Activated T-helper 17 cell treated with anti-CD3 and anti-CD28 coated beads, Interleukin-2, amount 50 U/mL, for 72 hours (primary cell): ENCODE results near the gene UPK3A. TPM values are rescaled to one million over a fixed set of nuclear protein-coding genes. Genes with fewer than 3 reads are reported as not detected.
A peak's percentile ranks its signal among the peaks of the same experiment; 100 is the strongest.
"Not testable (repeated sequence)": the region's sequence is repeated elsewhere in the genome, so short reads cannot be mapped to it uniquely, and the experiment has no call there.

ENCODE experiments used
- ATAC-seq: fragments of 150-1000 bp; cut with Tn5 transposase; replicated peaks from 2 replicates; pipeline ENCODE4 v1.10.0; 2021; ENCODE audit warnings: mild to moderate bottlenecking, moderate library complexity
- H3K27ac Mint-ChIP-seq: one replicate; pipeline ENCODE4 v1.8.0; 2022; ENCODE audit warnings: mixed read lengths
- H3K27me3 Mint-ChIP-seq: one replicate; pipeline ENCODE4 v1.8.0; 2022; ENCODE audit warnings: mixed read lengths
- H3K36me3 Mint-ChIP-seq: one replicate; pipeline ENCODE4 v1.8.0; 2022; ENCODE audit warnings: low read depth, mild to moderate bottlenecking, mixed read lengths
- H3K4me1 Mint-ChIP-seq: one replicate; pipeline ENCODE4 v1.8.0; 2022; ENCODE audit warnings: mixed read lengths
- H3K4me3 Mint-ChIP-seq: one replicate; pipeline ENCODE4 v1.8.0; 2022; ENCODE audit warnings: mild to moderate bottlenecking, mixed read lengths
- H3K9me3 Mint-ChIP-seq: one replicate; pipeline ENCODE4 v1.8.0; 2022; ENCODE audit warnings: mixed read lengths
- total RNA-seq, 2 donors: library from RNA; stranded (reverse); gene quantifications; one replicate each; pipeline ENCODE4 v1.2.3, GENCODE V29; 2022

The UPK3A gene
- total RNA-seq, 2 donors from 2014 or later: not detected

DNA sequence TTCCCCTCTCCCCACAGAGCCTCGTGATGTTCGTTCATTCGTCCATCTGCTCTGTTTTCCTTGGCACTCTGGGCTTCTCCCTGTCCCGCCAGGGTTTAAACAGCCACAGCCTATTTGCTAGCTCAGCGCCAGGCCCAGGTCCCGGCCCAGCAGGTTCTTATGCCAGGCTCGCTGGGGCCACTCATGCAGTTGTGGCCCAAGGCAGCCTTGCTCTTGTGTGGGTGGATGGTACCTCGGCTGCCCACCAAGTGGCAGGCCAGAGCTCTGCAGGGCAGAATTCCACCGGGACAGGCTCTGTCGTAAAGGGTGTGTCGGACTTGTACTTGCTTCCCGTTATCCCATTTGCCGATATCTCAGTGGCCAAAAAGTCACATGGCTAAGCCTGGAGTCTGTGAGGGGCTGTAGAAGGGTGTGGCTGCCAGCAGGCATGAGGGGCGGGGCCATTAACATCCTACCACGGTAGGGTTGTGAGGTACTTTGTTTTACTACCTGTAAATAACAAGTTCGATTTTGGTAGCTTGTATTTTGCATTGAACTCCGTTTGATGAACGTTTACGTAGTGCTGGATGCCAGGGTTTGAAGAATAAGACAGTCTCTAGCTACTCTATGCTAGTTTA, 32.9 kb downstream of the UPK3A start:
- ATAC-seq: no peak
- Mint-ChIP-seq H3K4me1 (peaks cover 41% of the 10 kb centered on the region), H3K4me3 (peak overlapping the region; percentile 80), H3K36me3 (peaks cover 38% of the 10 kb centered on the region), H3K27me3 (no peaks in the 10 kb centered on the region), H3K27ac (peak overlapping the region; percentile 98), H3K9me3 (no peaks in the 10 kb centered on the region)

DNA sequence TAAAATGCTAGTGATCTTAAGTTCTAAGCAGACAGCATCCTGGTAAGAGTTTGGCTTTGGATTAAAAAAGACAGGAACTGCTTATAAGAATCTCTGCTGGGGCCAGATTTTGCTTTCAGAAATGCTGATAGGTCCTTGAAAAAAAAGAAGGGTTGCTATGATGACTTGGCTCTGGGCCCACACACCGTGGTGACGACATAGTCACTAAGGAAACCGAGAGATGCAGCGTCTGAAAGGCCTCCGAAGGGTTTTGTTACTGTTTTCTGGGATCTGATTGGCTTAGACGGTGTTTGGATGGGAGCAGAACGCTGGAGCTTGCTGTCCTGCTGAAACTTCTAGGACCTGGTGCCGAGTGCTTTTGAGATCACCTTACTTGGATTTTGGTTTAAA, 33.4 kb downstream of the UPK3A start:
- H3K27me3 Mint-ChIP-seq: no peaks in the 10 kb centered on the region
- peak; percentile 82 for ATAC-seq
- no peaks in the 10 kb centered on the region for H3K9me3 Mint-ChIP-seq
- peak overlapping the region; percentile 98 for H3K27ac Mint-ChIP-seq
- H3K4me1 Mint-ChIP-seq: peaks cover 41% of the 10 kb centered on the region
- H3K4me3 Mint-ChIP-seq: peak overlapping the region; percentile 80
- H3K36me3 Mint-ChIP-seq: peaks cover 43% of the 10 kb centered on the region

DNA sequence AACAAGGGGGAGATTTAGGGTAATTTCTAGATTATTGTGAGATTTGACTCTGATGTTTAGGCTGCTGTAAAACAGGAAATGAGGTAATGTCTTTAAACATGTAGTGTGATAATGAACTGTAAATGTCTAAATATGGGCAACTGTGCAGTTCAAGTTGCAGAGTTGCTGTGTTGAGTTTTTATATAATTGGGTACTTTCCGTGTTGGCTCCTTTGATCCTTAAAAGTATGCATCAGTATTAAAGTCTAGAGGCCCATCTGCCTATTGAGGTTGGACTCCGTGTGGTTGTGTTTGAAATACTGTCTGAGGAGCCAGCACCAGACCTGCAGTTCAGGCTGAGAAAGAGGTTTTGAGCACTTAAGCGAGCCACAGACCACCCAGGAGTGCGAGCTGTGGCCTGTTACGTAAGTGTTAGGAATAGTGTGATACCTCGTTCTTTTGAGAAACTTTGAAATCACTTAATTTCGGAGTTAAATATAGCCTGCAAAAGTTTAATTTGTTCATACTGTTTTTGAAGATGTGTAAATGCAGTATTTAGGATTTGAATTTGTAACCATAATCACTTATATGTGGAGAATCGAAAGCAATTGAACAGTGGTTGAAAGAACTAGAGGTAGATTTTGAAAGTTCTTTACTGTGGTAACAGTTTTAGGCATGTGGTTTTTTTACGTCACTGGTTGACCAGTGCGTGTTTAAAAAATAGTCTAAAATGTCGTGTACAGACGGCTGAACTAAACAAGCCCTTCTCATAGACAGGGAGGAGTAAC, 34.0 kb downstream of the UPK3A start:
- Mint-ChIP-seq H3K4me1 (peaks cover 42% of the 10 kb centered on the region), H3K27me3 (no peaks in the 10 kb centered on the region), H3K27ac (peak overlapping the region; percentile 98)

DNA sequence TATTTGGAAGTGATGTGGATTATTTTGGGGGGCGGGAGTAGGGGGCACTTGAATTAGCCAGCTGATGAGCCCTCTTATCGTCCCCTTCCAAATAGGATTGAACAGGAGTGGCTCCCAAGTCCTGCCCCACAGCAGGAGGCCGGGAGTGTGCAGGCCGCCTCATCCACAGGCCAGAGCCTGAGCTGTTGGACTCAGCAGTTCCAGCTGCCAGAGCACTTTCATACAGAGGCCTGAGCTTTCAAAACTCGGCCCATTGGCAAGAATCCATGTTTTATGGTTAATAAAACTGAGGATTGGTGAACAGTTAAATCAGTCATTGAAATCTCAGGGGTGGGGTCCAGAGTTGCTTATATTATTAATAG, 34.6 kb downstream of the UPK3A start:
- ATAC-seq: peak; percentile 4
- peaks cover 42% of the 10 kb centered on the region for H3K4me1 Mint-ChIP-seq
- H3K27me3 Mint-ChIP-seq: no peaks in the 10 kb centered on the region
- no peaks in the 10 kb centered on the region for H3K9me3 Mint-ChIP-seq
- peaks cover 54% of the 10 kb centered on the region for H3K36me3 Mint-ChIP-seq
- H3K27ac Mint-ChIP-seq: peak overlapping the region; percentile 98
- H3K4me3 Mint-ChIP-seq: peak overlapping the region; percentile 80

More for the DNA sequence above, 34.0 kb downstream of the UPK3A start:
- H3K4me3 Mint-ChIP-seq: peak overlapping the region; percentile 80
- peak; percentile 65 for ATAC-seq
- peaks cover 48% of the 10 kb centered on the region for H3K36me3 Mint-ChIP-seq
- no peaks in the 10 kb centered on the region for H3K9me3 Mint-ChIP-seq

DNA sequence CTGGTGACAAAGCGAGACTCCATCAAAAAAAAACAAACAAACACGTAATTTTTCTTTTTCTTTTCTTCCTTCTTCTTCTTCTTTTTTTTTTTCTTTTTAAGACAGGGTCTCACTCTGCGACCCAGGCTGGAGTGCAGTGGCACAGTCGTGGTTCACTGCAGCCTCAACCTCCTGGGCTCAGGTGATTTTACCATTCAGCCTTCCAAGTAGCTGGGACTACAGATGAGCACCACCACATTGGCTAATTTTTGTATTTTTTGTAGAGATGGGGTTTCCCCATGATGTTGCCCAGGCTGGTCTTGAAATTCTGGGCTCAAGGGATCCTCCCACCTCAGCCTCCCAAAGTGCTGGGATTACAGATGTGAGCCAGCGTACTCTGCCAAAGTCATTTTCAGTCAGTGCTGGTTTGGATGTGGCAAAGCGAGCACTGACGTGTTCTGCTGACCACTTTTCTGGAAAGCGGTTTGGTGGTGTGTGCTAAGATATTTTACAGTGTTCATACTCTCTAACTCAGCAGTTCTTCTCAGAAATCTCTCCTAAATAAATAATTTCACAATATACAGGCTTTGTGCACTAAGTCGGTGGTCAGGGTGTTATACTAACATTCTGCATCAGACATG, 35.7 kb downstream of the UPK3A start:
- ATAC-seq: peak; percentile 16
- Mint-ChIP-seq H3K9me3 (no peaks in the 10 kb centered on the region), H3K36me3 (peaks cover 66% of the 10 kb centered on the region), H3K27ac (peak overlapping the region; percentile 98), H3K27me3 (no peaks in the 10 kb centered on the region), H3K4me3 (peak overlapping the region; percentile 80), H3K4me1 (peaks cover 41% of the 10 kb centered on the region)

DNA sequence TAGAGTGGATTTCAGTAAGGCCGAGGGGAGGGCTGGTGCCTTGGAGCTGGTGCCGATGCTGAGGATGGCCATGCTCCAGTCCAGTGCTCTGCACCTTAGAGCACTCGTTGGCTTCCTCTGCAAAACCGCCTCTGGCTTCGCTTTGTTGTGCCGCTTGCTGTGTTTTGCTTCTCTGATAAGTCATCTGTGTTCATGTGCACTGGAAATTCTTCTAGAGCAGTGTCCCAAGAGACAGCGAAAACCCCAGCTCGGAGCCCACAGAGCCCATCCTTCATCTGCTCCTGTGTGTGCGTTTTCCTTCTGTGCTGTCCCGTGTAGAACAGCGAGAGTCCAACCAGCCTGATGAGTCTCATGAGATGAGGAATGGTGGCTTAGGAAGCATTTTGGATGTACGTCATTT, 37.1 kb downstream of the UPK3A start:
- peak overlapping the region; percentile 15 for H3K27ac Mint-ChIP-seq
- H3K27me3 Mint-ChIP-seq: no peaks in the 10 kb centered on the region
- no peak for ATAC-seq
- no peaks in the 10 kb centered on the region for H3K9me3 Mint-ChIP-seq
- peaks cover 38% of the 10 kb centered on the region for H3K4me1 Mint-ChIP-seq
- H3K36me3 Mint-ChIP-seq: peaks cover 76% of the 10 kb centered on the region
- H3K4me3 Mint-ChIP-seq: peak overlapping the region; percentile 10

DNA sequence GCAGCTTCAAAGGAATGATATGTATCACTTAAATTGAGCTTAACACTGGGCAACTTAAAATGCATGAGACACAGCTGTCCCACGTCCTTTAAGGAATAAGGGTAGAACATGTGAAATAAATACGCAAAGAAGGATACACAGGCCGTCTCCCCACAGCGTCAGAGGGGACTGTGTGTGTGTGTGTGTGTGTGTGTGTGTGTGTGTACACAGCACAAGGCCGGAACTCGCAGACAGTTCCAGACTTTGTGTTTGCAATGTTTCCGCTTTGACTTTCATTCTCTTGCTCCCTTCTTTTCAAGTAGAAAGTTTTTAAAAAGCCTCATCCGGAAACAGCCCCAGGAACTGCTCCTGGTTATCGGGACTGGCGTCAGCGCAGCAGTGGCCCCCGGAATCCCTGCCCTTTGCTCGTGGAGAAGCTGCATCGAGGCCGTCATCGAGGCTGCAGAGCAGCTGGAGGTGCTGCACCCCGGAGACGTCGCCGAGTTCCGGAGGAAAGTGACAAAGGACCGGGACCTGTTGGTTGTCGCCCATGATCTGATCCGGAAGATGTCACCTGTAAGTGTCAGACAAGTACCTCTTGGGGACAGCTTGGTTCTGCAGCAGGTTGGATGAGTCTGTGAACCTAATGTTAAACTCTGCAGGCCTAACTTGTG, 38.2 kb downstream of the UPK3A start:
- Mint-ChIP-seq H3K4me3 (peak overlapping the region; percentile 30), H3K4me1 (peaks cover 31% of the 10 kb centered on the region), H3K36me3 (peaks cover 85% of the 10 kb centered on the region), H3K9me3 (no peaks in the 10 kb centered on the region), H3K27me3 (no peaks in the 10 kb centered on the region), H3K27ac (peak overlapping the region; percentile 60)
- no peak for ATAC-seq

DNA sequence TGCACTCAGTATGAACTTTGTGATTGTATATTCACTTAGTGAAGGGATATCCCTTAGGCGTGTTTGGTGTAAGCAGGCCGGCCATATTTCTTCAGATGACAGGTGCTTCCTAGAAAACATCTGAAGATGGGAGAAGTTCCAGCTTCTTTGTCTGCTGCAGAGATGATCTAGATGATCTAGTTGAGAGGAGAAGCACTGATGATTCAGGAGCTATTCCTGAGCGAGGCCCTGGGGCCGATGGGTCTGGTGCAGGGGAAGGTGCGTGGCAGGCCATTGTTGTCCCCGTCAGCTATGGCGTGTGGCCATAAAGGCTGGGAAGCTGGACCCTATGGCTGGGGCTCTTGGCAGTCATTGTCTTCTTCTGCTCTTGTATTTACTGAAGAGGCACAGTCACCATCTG, 38.9 kb downstream of the UPK3A start:
- no peaks in the 10 kb centered on the region for H3K27me3 Mint-ChIP-seq
- peak overlapping the region; percentile 60 for H3K27ac Mint-ChIP-seq
- H3K4me3 Mint-ChIP-seq: peak overlapping the region; percentile 30
- no peaks in the 10 kb centered on the region for H3K9me3 Mint-ChIP-seq
- H3K4me1 Mint-ChIP-seq: peaks cover 26% of the 10 kb centered on the region
- ATAC-seq: no peak
- H3K36me3 Mint-ChIP-seq: peaks cover 83% of the 10 kb centered on the region

DNA sequence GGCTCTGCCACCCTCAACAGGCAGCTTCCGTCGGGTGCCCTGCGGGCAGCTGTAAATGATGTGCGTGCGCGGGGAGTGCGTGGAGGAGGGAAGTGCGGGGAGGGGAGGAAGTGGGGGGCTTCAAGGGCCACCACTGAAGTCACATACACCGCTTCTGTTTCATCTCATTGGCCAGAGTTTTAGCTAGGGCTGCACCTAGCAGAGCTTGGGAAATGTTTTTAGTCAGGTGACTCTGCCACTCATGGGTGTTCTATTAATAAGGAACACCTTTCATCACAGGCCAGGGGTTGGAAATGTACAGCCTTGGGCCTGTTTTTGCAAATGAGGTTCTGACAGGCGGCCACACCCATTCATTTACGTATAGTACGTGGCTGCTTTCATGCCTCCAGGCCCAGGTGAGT, 39.6 kb downstream of the UPK3A start:
- H3K27me3 Mint-ChIP-seq: no peaks in the 10 kb centered on the region
- no peaks in the 10 kb centered on the region for H3K9me3 Mint-ChIP-seq
- H3K4me3 Mint-ChIP-seq: no peak overlapping the region
- H3K27ac Mint-ChIP-seq: peak overlapping the region; percentile 60
- H3K4me1 Mint-ChIP-seq: peaks cover 21% of the 10 kb centered on the region
- peaks cover 83% of the 10 kb centered on the region for H3K36me3 Mint-ChIP-seq
- no peak for ATAC-seq

DNA sequence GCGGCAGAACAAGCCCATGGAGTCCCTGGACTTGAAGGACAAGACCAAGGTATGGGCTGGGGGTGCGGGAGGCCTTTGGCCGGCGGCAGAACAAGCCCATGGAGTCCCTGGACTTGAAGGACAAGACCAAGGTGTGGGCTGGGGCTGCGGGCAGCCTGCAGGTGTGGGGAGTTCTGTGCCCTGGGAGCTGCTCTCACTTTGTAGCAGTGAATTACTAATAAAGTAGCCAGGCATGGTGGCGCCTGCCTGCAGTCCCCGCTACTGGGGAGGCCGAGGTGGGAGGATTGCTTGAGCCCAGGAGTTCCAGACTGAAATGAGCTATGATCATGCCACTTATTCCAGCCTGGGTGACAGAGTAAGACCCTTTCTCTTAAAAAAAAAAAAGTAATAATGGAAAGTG, 43.5 kb downstream of the UPK3A start:
- ATAC-seq, H3K4me3 Mint-ChIP-seq, H3K27me3 Mint-ChIP-seq, H3K9me3 Mint-ChIP-seq: not testable (repeated sequence)
- peak overlapping the region; percentile 51 for H3K27ac Mint-ChIP-seq
- H3K36me3 Mint-ChIP-seq: peaks cover 92% of the 10 kb centered on the region
- peaks cover 12% of the 10 kb centered on the region for H3K4me1 Mint-ChIP-seq

DNA sequence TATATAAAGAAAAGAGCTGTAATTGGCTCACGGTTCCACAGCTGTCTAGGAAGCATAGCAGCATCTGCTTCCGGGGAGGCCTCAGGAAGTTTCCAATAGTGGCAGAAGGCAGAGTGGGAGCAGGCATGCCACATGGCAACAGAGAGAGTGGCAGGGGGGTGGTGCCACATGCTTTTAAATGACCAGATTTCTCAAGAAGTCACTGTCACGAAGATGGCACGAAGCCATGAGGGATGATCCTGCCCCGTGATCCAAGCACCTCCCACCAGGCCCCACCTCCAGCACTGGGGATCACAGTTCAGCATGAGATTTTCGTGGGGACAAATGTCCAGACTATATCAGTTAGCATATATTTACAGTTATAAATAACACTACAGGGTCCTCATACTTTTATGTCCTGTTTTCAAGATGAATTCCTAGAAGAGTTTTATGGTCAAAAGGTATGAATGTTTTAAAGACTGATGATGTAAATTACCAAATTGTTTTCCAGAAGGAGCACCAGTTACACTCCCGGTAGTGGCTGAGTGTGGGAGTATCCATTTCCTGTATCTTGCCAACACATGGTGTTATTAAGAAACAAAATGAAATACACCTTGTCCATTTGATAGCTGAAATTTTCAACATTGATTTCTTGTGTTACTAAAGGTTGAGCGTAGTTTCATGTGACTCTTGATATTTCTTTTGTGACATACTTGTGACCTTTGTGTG, 44.2 kb downstream of the UPK3A start:
- Mint-ChIP-seq H3K27ac (peak overlapping the region; percentile 51), H3K27me3 (no peaks in the 10 kb centered on the region), H3K36me3 (peaks cover 92% of the 10 kb centered on the region), H3K4me3 (no peak overlapping the region), H3K9me3 (no peaks in the 10 kb centered on the region), H3K4me1 (peaks cover 9% of the 10 kb centered on the region)
- ATAC-seq: no peak

DNA sequence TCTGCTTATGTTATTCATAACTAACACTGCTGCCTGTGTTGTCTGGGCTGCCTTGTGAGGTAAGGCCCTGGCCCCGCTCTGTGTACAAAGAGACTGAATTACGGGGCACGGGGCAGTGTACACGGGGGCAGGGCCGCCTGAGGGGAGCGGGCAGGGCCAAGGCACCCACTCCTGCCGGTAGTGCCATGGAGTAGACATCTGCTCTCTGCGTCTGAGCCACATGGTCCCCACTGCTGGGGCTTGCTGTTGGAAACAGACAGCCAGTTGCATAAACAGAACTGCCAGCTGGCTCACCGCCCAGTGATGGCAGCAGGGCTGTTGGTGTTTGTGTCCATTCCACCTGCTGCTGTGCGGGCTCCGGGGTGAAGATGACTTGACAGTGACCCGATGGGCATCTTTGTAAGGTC, 44.8 kb downstream of the UPK3A start:
- Mint-ChIP-seq H3K4me1 (peaks cover 7% of the 10 kb centered on the region), H3K27me3 (no peaks in the 10 kb centered on the region), H3K36me3 (peaks cover 92% of the 10 kb centered on the region), H3K4me3 (no peak overlapping the region), H3K9me3 (no peaks in the 10 kb centered on the region), H3K27ac (peak overlapping the region; percentile 51)
- no peak for ATAC-seq

DNA sequence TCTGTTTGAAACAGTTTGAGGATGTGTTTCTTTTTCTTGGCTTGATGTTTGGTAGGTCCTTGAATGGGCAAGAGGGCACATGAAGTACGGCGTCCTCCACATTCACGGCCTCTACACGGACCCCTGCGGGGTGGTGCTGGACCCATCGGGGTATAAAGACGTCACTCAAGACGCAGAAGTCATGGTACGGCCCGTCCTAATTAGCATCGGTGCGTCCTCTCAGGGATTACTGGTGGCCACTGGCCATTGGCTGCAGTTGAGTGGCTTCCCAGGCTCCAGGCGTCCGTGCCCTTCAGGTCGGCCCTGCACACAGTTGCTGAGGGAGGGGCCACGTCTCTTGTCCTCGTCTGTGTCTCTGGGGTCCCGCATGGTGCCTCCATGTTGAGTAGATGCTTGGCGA, 45.8 kb downstream of the UPK3A start:
- no peak for ATAC-seq
- Mint-ChIP-seq H3K4me3 (no peak overlapping the region), H3K27me3 (no peaks in the 10 kb centered on the region), H3K36me3 (peaks cover 92% of the 10 kb centered on the region), H3K9me3 (no peaks in the 10 kb centered on the region), H3K27ac (no peak overlapping the region), H3K4me1 (peaks cover 2% of the 10 kb centered on the region)

DNA sequence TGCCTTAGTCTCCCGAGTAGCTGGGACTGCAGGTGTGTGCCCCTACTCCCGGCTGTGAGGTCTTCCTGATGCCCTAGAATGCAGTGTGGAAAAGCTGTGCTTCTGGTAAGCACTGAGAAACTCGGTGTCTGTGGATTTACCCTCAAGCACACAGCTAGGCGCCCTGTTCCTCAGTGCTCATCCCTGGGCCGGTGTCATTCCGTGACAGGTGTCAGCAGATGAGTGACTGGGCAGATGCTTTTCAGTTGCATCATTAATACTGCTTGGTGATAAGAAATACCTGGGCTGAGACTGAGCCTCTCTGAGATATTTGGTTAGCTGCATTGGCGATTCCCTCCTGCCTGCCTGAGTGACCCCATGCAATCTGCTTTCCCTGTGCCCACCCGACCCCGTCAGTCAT, 46.7 kb downstream of the UPK3A start:
- Mint-ChIP-seq H3K27ac (no peak overlapping the region), H3K27me3 (no peaks in the 10 kb centered on the region), H3K36me3 (peaks cover 92% of the 10 kb centered on the region), H3K4me3 (no peak overlapping the region), H3K9me3 (no peaks in the 10 kb centered on the region), H3K4me1 (no peaks in the 10 kb centered on the region)
- ATAC-seq: no peak
